Loucy (cell line): Measurements from ENCODE around the gene RFPL2.

ENCODE experiments used
- EZH2phosphoT487 ChIP-seq: fragments of 200-600 bp; IDR thresholded peaks from 2 replicates; pipeline ENCODE4 v1.6.1; 2018; ENCODE audit warnings: antibody characterized with exemption, mild to moderate bottlenecking, moderate library complexity, borderline replicate concordance
- TF ChIP-seq, protein P1 (sequence below): fragments of 200-600 bp; sonication (generic); conservative IDR thresholded peaks from 2 replicates; pipeline ENCODE4 v1.5.1; 2014; ENCODE audit warnings: mild to moderate bottlenecking, antibody characterized with exemption, low read length

DNA sequence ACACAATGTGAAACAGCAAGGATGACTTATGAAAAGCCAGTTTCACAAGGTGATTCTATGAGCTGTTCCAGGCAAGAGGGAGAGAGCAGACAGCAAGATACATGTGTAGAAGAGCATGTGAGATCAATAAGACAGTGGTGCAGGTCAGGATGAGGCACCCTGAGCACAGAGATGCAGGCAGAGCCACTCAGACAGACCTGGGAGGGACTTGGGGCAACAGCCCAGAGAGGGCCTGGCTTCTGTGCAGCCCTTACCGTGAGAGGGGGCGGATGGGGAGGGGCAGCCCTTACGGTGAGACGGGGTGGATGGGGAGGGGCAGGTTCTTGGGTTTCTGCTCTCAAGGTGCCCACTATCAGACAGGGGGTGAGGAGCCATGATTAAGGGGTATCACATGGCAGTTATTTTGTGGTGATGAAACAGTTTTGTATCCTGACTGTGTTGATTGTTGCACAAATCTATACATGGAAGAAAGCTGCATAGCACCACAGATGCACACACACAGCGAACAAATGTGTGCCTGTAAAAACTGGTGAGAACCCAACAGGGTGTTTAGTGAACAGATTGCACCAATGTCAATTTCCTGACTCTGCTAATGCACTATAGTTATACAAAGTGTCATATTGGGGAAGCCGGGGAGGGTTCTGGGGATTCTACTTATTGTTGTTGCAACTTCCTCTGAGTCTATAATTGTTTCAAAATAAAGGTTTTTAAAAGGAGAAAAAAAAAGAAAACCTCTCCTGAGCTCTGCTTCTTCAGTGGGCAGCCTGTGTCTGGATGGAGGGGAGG lies 40.6 kb downstream of the RFPL2 start:
- TF ChIP-seq, protein P1, sequence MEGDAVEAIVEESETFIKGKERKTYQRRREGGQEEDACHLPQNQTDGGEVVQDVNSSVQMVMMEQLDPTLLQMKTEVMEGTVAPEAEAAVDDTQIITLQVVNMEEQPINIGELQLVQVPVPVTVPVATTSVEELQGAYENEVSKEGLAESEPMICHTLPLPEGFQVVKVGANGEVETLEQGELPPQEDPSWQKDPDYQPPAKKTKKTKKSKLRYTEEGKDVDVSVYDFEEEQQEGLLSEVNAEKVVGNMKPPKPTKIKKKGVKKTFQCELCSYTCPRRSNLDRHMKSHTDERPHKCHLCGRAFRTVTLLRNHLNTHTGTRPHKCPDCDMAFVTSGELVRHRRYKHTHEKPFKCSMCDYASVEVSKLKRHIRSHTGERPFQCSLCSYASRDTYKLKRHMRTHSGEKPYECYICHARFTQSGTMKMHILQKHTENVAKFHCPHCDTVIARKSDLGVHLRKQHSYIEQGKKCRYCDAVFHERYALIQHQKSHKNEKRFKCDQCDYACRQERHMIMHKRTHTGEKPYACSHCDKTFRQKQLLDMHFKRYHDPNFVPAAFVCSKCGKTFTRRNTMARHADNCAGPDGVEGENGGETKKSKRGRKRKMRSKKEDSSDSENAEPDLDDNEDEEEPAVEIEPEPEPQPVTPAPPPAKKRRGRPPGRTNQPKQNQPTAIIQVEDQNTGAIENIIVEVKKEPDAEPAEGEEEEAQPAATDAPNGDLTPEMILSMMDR = no peak
- no peak for TF ChIP-seq EZH2phosphoT487
